SK-N-SH (cell line): ENCODE data around the gene PPP1R1A. TPM values are rescaled to one million over a fixed set of nuclear protein-coding genes. Genes with fewer than 3 reads are reported as not detected.

Source experiments
- CTCF ChIA-PET: fragments of 300-600, 350-600 bp; formaldehyde crosslinking; extraction: SDS; loops from one replicate; lab custom pipeline; 2021; lab: Yijun Ruan, JAX
- POLR2A ChIA-PET: fragments of 350-600 bp; sonication (Branson Sonifier 250); formaldehyde crosslinking; extraction: SDS; loops from one replicate; lab custom pipeline; 2020; ENCODE audit warnings: antibody characterized with exemption, inconsistent platforms; lab: Yijun Ruan, JAX
- DNase-seq: peaks from one replicate; pipeline ENCODE4 v3.0.0; 2012
- H2AFZ ChIP-seq: fragments of 200-600 bp; sonication (generic); 2 replicates; pipeline ENCODE4 v1.8.1; 2016; ENCODE audit warnings: antibody characterized with exemption, mild to moderate bottlenecking, low read depth
- H3F3A ChIP-seq: fragments of 200-600 bp; sonication (generic); replicated peaks from 2 replicates; pipeline ENCODE3; 2016; ENCODE audit warnings: antibody characterized with exemption, mild to moderate bottlenecking; ENCODE audit not compliant: insufficient read depth
- H3K27ac ChIP-seq, 2 experiments: fragments of 200-500 bp in 1 of 2; fragments of 200-600 bp in 1 of 2; sonication (Bioruptor generic) in 1 of 2; sonication (generic), shearing (Covaris generic) in 1 of 2; 2 replicates each; pipeline versions ENCODE4 v1.5.1 to v1.6.1; 2014 to 2016; ENCODE audit warnings: low read depth in 2 of 2, inconsistent platforms in 1 of 2, low read length in 1 of 2, mild to moderate bottlenecking in 1 of 2, mixed read lengths in 1 of 2
- H3K27me3 ChIP-seq: fragments of 200-600 bp; sonication (generic), shearing (Covaris generic); 2 replicates; pipeline ENCODE4 v1.6.1; 2016; ENCODE audit warnings: mixed run types; ENCODE audit not compliant: insufficient read depth
- H3K36me3 ChIP-seq, 2 experiments: fragments of 200-500 bp in 1 of 2; fragments of 200-600 bp in 1 of 2; sonication (Bioruptor generic) in 1 of 2; sonication (generic) in 1 of 2; replicated peaks in 1 of 2; 2 replicates each; pipeline versions ENCODE3 to v1.5.1; 2014 to 2016; ENCODE audit warnings: low read length in 1 of 2, mild to moderate bottlenecking in 1 of 2; ENCODE audit not compliant: insufficient read depth in 2 of 2, control insufficient read depth in 1 of 2
- H3K4me1 ChIP-seq, 2 experiments: fragments of 200-500 bp in 1 of 2; fragments of 200-600 bp in 1 of 2; sonication (Bioruptor generic) in 1 of 2; sonication (generic), shearing (Covaris generic) in 1 of 2; 2 replicates each; pipeline versions ENCODE4 v1.5.1 to v1.6.1; 2014 to 2016; ENCODE audit warnings: low read depth in 1 of 2, low read length in 1 of 2, mixed run types in 1 of 2; ENCODE audit not compliant: insufficient read depth in 2 of 2, control insufficient read depth in 1 of 2
- H3K4me2 ChIP-seq: fragments of 200-600 bp; sonication (generic), shearing (Covaris generic); 2 replicates; pipeline ENCODE4 v1.6.1; 2017; ENCODE audit warnings: mixed run types
- H3K4me3 ChIP-seq, 2 experiments: fragments of 200-500 bp in 1 of 2; fragments of 200-600 bp in 1 of 2; sonication (Bioruptor generic) in 1 of 2; sonication (generic), shearing (Covaris generic) in 1 of 2; 2 replicates each; pipeline versions ENCODE4 v1.5.1 to v1.8.1; 2014 to 2016; ENCODE audit warnings: low read depth in 2 of 2, inconsistent platforms in 1 of 2, low read length in 1 of 2, mild to moderate bottlenecking in 1 of 2, mixed read lengths in 1 of 2, moderate library complexity in 1 of 2
- H3K79me2 ChIP-seq: fragments of 200-600 bp; sonication (generic); 2 replicates; pipeline ENCODE4 v1.8.1; 2017; ENCODE audit warnings: mild to moderate bottlenecking; ENCODE audit not compliant: insufficient read depth
- H3K9ac ChIP-seq: fragments of 200-600 bp; sonication (generic); 2 replicates; pipeline ENCODE4 v1.6.1; 2017; ENCODE audit warnings: mixed run types
- H3K9me2 ChIP-seq: fragments of 200-600 bp; sonication (generic); 2 replicates; pipeline ENCODE4 v1.6.1; 2017; ENCODE audit warnings: mixed run types
- H3K9me3 ChIP-seq: fragments of 200-600 bp; sonication (generic); 2 replicates; pipeline ENCODE4 v1.6.1; 2017; ENCODE audit warnings: mixed run types, mild to moderate bottlenecking, moderate library complexity
- H4K20me1 ChIP-seq: fragments of 200-600 bp; sonication (generic); 2 replicates; pipeline ENCODE4 v1.6.1; 2017; ENCODE audit warnings: mild to moderate bottlenecking, mixed run types; ENCODE audit not compliant: insufficient read depth
- EZH2phosphoT487 ChIP-seq: fragments of 200-600 bp; sonication (generic); IDR thresholded peaks from 2 replicates; pipeline ENCODE4 v1.6.1; 2017; ENCODE audit warnings: low read depth, mixed run types, mild to moderate bottlenecking, antibody characterized with exemption, moderate library complexity, borderline replicate concordance
- FOSL2 ChIP-seq: IDR thresholded peaks from 2 replicates; pipeline ENCODE4 v1.4.0; 2012; ENCODE audit warnings: low read depth, mild to moderate bottlenecking, moderate library complexity, borderline replicate concordance
- FOXJ3 ChIP-seq: sonication (generic); formaldehyde crosslinking; IDR thresholded peaks from 2 replicates; pipeline ENCODE4 v1.5.1; 2020; ENCODE audit warnings: mild to moderate bottlenecking, missing genetic modification reagents
- FOXM1 ChIP-seq: IDR thresholded peaks from 2 replicates; pipeline ENCODE4 v1.4.0; 2012; ENCODE audit warnings: low read depth, mild to moderate bottlenecking
- GABPA ChIP-seq: IDR thresholded peaks from 2 replicates; pipeline ENCODE4 v1.4.0; 2012; ENCODE audit warnings: low read depth, mild to moderate bottlenecking
- NFIC ChIP-seq: IDR thresholded peaks from 2 replicates; pipeline ENCODE4 v1.4.0; 2012; ENCODE audit warnings: borderline replicate concordance
- RCOR1 ChIP-seq: fragments of 150-350 bp; IDR thresholded peaks from 2 replicates; pipeline ENCODE4 v1.6.1; 2017; ENCODE audit warnings: antibody characterized with exemption, low read length
- RFX5 ChIP-seq: IDR thresholded peaks from 2 replicates; pipeline ENCODE4 v1.6.1; 2012; ENCODE audit warnings: mild to moderate bottlenecking, improper control_type of control experiment, low read length
- RXRA ChIP-seq: IDR thresholded peaks from 2 replicates; pipeline ENCODE4 v1.4.0; 2012; ENCODE audit warnings: low read depth, mild to moderate bottlenecking, borderline replicate concordance
- TEAD4 ChIP-seq: IDR thresholded peaks from 2 replicates; pipeline ENCODE4 v1.4.0; 2012; ENCODE audit warnings: mild to moderate bottlenecking, borderline replicate concordance; ENCODE audit not compliant: insufficient read depth
- WGBS: methylation state at CpG from one replicate; pipeline ENCODE4 v1.1.6; 2017; ENCODE audit warnings: low lambda C conversion rate; 5-methylcytosine and 5-hydroxymethylcytosine counted together
- polyA plus RNA-seq, 3 experiments: library from polyadenylated mRNA; depleted of rRNA; stranded (reverse); fragments of >200 nt; gene quantifications; 2 replicates each; pipeline ENCODE4 v1.2.3, GENCODE V29; 2012
- TF ChIP-seq, protein P1 (sequence below): IDR thresholded peaks from 2 replicates; pipeline ENCODE4 v1.6.1; 2012; ENCODE audit warnings: mild to moderate bottlenecking, low read depth, low read length, moderate library complexity
- TF ChIP-seq, protein P2 (sequence below): IDR thresholded peaks from 2 replicates; pipeline ENCODE4; 2012
- TF ChIP-seq, protein P3 (sequence below): IDR thresholded peaks from 2 replicates; pipeline ENCODE4 v1.4.0; 2012; ENCODE audit warnings: low read depth, borderline replicate concordance

PPP1R1A gene
- polyA plus RNA-seq, 1 of the 3 experiments (the other 2 are of a cell fraction), result not detected

DNA sequence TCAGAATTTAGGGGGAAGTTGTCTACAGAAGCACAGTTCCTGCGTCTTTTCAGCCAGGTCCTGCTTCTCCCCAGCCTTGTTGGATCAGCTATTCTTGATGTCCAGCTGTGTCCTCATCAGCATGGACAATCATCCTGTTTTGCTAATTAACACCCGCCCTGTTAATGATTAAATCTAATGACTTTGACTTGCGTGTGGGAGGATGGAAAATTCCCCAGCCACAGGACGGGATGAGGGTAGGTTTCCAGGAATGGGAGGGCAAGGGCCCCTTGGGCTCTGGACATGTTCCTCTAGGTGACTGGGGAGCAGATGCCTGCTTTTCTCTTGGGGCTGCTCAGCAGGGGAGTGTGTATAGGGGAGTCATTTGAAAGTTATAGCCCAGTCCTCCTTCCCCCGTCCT is 5.3 kb upstream of the PPP1R1A start:
- TF ChIP-seq RXRA (no peak), RFX5 (no peak), EZH2phosphoT487 (no peak), GABPA (no peak), FOXJ3 (CRISPR knock-in tag) (no peak)
- TF ChIP-seq, protein P1, sequence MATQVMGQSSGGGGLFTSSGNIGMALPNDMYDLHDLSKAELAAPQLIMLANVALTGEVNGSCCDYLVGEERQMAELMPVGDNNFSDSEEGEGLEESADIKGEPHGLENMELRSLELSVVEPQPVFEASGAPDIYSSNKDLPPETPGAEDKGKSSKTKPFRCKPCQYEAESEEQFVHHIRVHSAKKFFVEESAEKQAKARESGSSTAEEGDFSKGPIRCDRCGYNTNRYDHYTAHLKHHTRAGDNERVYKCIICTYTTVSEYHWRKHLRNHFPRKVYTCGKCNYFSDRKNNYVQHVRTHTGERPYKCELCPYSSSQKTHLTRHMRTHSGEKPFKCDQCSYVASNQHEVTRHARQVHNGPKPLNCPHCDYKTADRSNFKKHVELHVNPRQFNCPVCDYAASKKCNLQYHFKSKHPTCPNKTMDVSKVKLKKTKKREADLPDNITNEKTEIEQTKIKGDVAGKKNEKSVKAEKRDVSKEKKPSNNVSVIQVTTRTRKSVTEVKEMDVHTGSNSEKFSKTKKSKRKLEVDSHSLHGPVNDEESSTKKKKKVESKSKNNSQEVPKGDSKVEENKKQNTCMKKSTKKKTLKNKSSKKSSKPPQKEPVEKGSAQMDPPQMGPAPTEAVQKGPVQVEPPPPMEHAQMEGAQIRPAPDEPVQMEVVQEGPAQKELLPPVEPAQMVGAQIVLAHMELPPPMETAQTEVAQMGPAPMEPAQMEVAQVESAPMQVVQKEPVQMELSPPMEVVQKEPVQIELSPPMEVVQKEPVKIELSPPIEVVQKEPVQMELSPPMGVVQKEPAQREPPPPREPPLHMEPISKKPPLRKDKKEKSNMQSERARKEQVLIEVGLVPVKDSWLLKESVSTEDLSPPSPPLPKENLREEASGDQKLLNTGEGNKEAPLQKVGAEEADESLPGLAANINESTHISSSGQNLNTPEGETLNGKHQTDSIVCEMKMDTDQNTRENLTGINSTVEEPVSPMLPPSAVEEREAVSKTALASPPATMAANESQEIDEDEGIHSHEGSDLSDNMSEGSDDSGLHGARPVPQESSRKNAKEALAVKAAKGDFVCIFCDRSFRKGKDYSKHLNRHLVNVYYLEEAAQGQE, result no peak
- TF ChIP-seq, protein P2, sequence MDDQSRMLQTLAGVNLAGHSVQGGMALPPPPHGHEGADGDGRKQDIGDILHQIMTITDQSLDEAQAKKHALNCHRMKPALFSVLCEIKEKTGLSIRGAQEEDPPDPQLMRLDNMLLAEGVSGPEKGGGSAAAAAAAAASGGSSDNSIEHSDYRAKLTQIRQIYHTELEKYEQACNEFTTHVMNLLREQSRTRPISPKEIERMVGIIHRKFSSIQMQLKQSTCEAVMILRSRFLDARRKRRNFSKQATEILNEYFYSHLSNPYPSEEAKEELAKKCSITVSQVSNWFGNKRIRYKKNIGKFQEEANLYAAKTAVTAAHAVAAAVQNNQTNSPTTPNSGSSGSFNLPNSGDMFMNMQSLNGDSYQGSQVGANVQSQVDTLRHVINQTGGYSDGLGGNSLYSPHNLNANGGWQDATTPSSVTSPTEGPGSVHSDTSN, result no peak
- Histone ChIP-seq H3K9me3 (no peaks in the 10 kb centered on the region), H3K4me2 (no peak overlapping the region), H3K79me2 (no peaks in the 10 kb centered on the region), H2AFZ (no peak overlapping the region), H4K20me1 (no peaks in the 10 kb centered on the region), H3K9me2 (no peaks in the 10 kb centered on the region), H3K36me3 (no peaks in the 10 kb centered on the region), H3K4me3 (no peak overlapping the region), H3K4me1 (no peaks in the 10 kb centered on the region), H3K27ac (no peak overlapping the region), H3F3A (no peaks in the 10 kb centered on the region), H3K27me3 (peaks cover 68% of the 10 kb centered on the region), H3K9ac (no peak overlapping the region)
- CTCF ChIA-PET, result interaction anchor here (1.5 to 1.6 kb wide), 2 partner anchors 8 to 15 kb away, joined by 5 to 9 read pairs; no protein-coding TSS in a partner anchor
- POLR2A ChIA-PET, result no interaction called here
- WGBS, result 16% methylated on average over 5 of the region's 5 CpGs
- no peak for DNase-seq

DNA sequence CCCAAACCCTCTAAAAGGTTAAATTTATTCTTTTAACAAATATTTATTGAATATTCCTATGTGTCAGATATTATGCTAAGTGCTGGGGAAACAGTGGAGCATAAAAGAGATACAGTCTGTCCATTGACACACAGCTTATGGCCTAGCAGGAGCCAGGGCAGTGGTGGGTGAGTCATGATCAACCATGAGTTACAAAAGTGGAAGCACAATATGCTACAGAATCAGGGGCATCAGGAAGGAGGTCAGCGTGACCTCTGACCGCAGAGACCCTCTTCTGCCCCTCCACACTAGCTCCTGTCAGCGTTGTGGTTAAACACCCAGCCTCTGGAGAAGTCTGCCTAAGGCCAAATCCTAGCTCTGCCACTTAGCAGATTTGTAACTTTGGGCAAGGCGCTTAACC is 4.7 kb upstream of the PPP1R1A start:
- H3K27me3 ChIP-seq, result peaks cover 66% of the 10 kb centered on the region
- H3K9me3 ChIP-seq, result no peaks in the 10 kb centered on the region
- CTCF ChIA-PET, result interaction anchor here (1.5 to 1.6 kb wide), 2 partner anchors 9 to 14 kb away, joined by 5 to 9 read pairs; no protein-coding TSS in a partner anchor
- H3K4me2 ChIP-seq, result no peak overlapping the region
- no peaks in the 10 kb centered on the region for H3K79me2 ChIP-seq
- H4K20me1 ChIP-seq, result no peaks in the 10 kb centered on the region
- no peaks in the 10 kb centered on the region for H3F3A ChIP-seq
- no peaks in the 10 kb centered on the region for H3K9me2 ChIP-seq
- no peak overlapping the region for H3K9ac ChIP-seq
- DNase-seq, result no peak
- no peak overlapping the region for H3K4me3 ChIP-seq
- 28% methylated on average over 4 of the region's 4 CpGs for WGBS
- TF ChIP-seq RCOR1 (no peak), FOXM1 (no peak), NFIC (no peak), FOSL2 (no peak), GABPA (no peak), TEAD4 (no peak)
- TF ChIP-seq, protein P3, sequence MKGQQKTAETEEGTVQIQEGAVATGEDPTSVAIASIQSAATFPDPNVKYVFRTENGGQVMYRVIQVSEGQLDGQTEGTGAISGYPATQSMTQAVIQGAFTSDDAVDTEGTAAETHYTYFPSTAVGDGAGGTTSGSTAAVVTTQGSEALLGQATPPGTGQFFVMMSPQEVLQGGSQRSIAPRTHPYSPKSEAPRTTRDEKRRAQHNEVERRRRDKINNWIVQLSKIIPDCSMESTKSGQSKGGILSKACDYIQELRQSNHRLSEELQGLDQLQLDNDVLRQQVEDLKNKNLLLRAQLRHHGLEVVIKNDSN, result no peak
- POLR2A ChIA-PET, result no interaction called here
- H2AFZ ChIP-seq, result no peak overlapping the region
- H3K36me3 ChIP-seq, result no peaks in the 10 kb centered on the region
- H3K27ac ChIP-seq, result no peak overlapping the region
- H3K4me1 ChIP-seq, result no peaks in the 10 kb centered on the region
